Cardiac ventricle fibroblast (primary cell): ENCODE data around the gene CIRBP. TPM values are rescaled to one million over a fixed set of nuclear protein-coding genes. Genes with fewer than 3 reads are reported as not detected.

Experiments
- total RNA-seq: library from RNA; depleted of rRNA; stranded (reverse); fragments of >200 nt; gene quantifications from 2 replicates; pipeline ENCODE4 v1.2.3, GENCODE V29; 2015

CIRBP gene
- total RNA-seq: 265 and 335 TPM in 2 replicates

GRCh38 chr19:1269065-1269477, at the start of gene CIRBP:
CIRBP (plus strand) TSS chr19:1269332; CDS start chr19:1270934, 1,602 bp downstream.

GRCh38 chr19:1237754-1238368, 31.3 kb upstream of the CIRBP start, which contains the start of gene CBARP:
CBARP (minus strand) TSS chr19:1238005; CDS start chr19:1236100, 1,905 bp downstream.

GRCh38 chr19:1241417-1242095, 27.6 kb upstream of the CIRBP start, which contains the start of gene ATP5F1D:
ATP5F1D (plus strand) TSS chr19:1241751; CDS start chr19:1241851, 100 bp downstream.

GRCh38 chr19:1248139-1248785, 20.9 kb upstream of the CIRBP start, which contains the start of gene MIDN:
MIDN (plus strand) TSS chr19:1248583; CDS start chr19:1250297, 1,714 bp downstream.

GRCh38 chr19:1275260-1275975, 6.3 kb downstream of the CIRBP start, which contains the start of gene FAM174C:
FAM174C (plus strand) TSS chr19:1275530; CDS start chr19:1275550, 20 bp downstream.

GRCh38 chr19:1285737-1286360, 16.7 kb downstream of the CIRBP start, which contains the start of gene EFNA2:
EFNA2 (plus strand) TSS chr19:1285873; CDS start chr19:1286169, 296 bp downstream.

Other genes starting within 250 kb of the CIRBP start
- 99.7 and 104 TPM in 2 replicates for gene TMEM259, start 248.2 kb upstream of the CIRBP start, total RNA-seq
- gene RNU6-2, start 247.8 kb upstream of the CIRBP start, total RNA-seq: not detected in 2 replicates
- gene CNN2, start 242.7 kb upstream of the CIRBP start, total RNA-seq: 149 and 154 TPM in 2 replicates
- gene ABCA7, start 229.2 kb upstream of the CIRBP start, total RNA-seq: 2.7 and 3.6 TPM in 2 replicates
- 0.37 and 0.39 TPM in 2 replicates for gene ARHGAP45, start 202.2 kb upstream of the CIRBP start, total RNA-seq
- 191 and 315 TPM in 2 replicates for gene POLR2E, start 174.0 kb upstream of the CIRBP start, total RNA-seq
- 470 and 535 TPM in 2 replicates for gene GPX4, start 165.3 kb upstream of the CIRBP start, total RNA-seq
- gene SBNO2, start 95.1 kb upstream of the CIRBP start, total RNA-seq: 37.6 and 40.9 TPM in 2 replicates
- 47.5 and 52.5 TPM in 2 replicates for gene STK11, start 63.6 kb upstream of the CIRBP start, total RNA-seq
- 1.4 and 2.3 TPM in 2 replicates for gene CBARP, start 31.3 kb upstream of the CIRBP start, total RNA-seq
- gene ATP5F1D, start 27.6 kb upstream of the CIRBP start, total RNA-seq: 89.8 and 122 TPM in 2 replicates
- 46.7 and 59.6 TPM in 2 replicates for gene MIDN, start 20.7 kb upstream of the CIRBP start, total RNA-seq
- gene FAM174C, start 6.2 kb downstream of the CIRBP start, total RNA-seq: 52.9 and 54.6 TPM in 2 replicates
- gene EFNA2, start 16.5 kb downstream of the CIRBP start, total RNA-seq: not detected in 2 replicates
- gene NDUFS7, start 114.6 kb downstream of the CIRBP start, total RNA-seq: 89.5 and 111 TPM in 2 replicates
- gene GAMT, start 132.2 kb downstream of the CIRBP start, total RNA-seq: 43.7 and 45.7 TPM in 2 replicates
- 19.4 and 21.3 TPM in 2 replicates for gene DAZAP1, start 138.3 kb downstream of the CIRBP start, total RNA-seq
- 2,634 and 2,972 TPM in 2 replicates for gene RPS15, start 169.1 kb downstream of the CIRBP start, total RNA-seq
- 0.12 and 0.20 TPM in 2 replicates for gene APC2, start 180.8 kb downstream of the CIRBP start, total RNA-seq
- gene C19orf25, start 209.9 kb downstream of the CIRBP start, total RNA-seq: 17.7 and 25.0 TPM in 2 replicates
- gene PCSK4, start 221.0 kb downstream of the CIRBP start, total RNA-seq: 0.19 and 0.49 TPM in 2 replicates
- gene REEP6, start 221.8 kb downstream of the CIRBP start, total RNA-seq: 5.0 and 6.0 TPM in 2 replicates
- 4.7 and 8.8 TPM in 2 replicates for gene ADAMTSL5, start 243.7 kb downstream of the CIRBP start, total RNA-seq